Astrocyte (in vitro differentiated cells and primary cell): ENCODE results near the gene POLR1C.

Experiments used
- EZH2 ChIP-seq: IDR thresholded peaks from 2 replicates; pipeline ENCODE4 v1.6.1; 2012; ENCODE audit warnings: mild to moderate bottlenecking, low read length, inconsistent platforms; ENCODE audit not compliant: insufficient read depth
- TF ChIP-seq, protein P1 (sequence below): IDR thresholded peaks from 2 replicates; pipeline ENCODE4 v1.5.1; 2011; ENCODE audit warnings: low read depth, mild to moderate bottlenecking, inconsistent platforms, low read length, moderate library complexity; ENCODE audit not compliant: insufficient read depth

DNA sequence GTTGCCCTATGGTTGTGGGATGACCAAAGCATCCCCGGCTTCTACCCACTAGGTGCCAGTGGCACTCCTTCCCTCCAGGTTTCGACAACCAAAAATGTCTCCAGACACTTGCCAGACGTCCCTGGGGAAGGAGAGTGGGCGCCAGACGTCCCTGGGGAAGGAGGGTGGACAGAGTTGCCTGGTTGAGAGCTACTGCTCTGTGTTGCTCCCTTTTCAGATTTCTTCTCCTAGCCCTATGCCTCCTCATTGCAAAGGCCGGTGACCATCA, 19.8 kb upstream of the POLR1C start:
- TF ChIP-seq, protein P1, sequence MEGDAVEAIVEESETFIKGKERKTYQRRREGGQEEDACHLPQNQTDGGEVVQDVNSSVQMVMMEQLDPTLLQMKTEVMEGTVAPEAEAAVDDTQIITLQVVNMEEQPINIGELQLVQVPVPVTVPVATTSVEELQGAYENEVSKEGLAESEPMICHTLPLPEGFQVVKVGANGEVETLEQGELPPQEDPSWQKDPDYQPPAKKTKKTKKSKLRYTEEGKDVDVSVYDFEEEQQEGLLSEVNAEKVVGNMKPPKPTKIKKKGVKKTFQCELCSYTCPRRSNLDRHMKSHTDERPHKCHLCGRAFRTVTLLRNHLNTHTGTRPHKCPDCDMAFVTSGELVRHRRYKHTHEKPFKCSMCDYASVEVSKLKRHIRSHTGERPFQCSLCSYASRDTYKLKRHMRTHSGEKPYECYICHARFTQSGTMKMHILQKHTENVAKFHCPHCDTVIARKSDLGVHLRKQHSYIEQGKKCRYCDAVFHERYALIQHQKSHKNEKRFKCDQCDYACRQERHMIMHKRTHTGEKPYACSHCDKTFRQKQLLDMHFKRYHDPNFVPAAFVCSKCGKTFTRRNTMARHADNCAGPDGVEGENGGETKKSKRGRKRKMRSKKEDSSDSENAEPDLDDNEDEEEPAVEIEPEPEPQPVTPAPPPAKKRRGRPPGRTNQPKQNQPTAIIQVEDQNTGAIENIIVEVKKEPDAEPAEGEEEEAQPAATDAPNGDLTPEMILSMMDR, result no peak
- no peak for TF ChIP-seq EZH2
